Smooth muscle cell (in vitro differentiated cells): ENCODE results near the gene INSIG2. TPM values are rescaled to one million over a fixed set of nuclear protein-coding genes. Genes with fewer than 3 reads are reported as not detected.

Experiments
- DNase-seq: peaks from one replicate; lab custom pipeline; 2025; ENCODE audit not compliant: unreplicated experiment; lab: John Stamatoyannopoulos, UW
- H2AFZ ChIP-seq: fragments of 200-600 bp; sonication (generic); 2 replicates; pipeline ENCODE4 v1.6.0; 2016; ENCODE audit warnings: antibody characterized with exemption, low read depth, mild to moderate bottlenecking
- H3F3A ChIP-seq: fragments of 200-600 bp; sonication (generic); 2 replicates; pipeline ENCODE4 v1.6.0; 2017; ENCODE audit warnings: antibody characterized with exemption, low read depth
- H3K27ac ChIP-seq: fragments of 200-600 bp; sonication (generic); 2 replicates; pipeline ENCODE4 v1.5.1; 2016; ENCODE audit warnings: low read depth, mild to moderate bottlenecking
- H3K27me3 ChIP-seq: fragments of 200-600 bp; sonication (generic); 2 replicates; pipeline ENCODE4 v1.6.1; 2016; ENCODE audit warnings: low read depth, mild to moderate bottlenecking
- H3K36me3 ChIP-seq: fragments of 200-600 bp; sonication (generic); 2 replicates; pipeline ENCODE4 v1.5.1; 2016; ENCODE audit warnings: low read depth
- H3K4me1 ChIP-seq: fragments of 200-600 bp; sonication (generic); 2 replicates; pipeline ENCODE4 v1.5.1; 2016; ENCODE audit warnings: low read depth
- H3K4me2 ChIP-seq: fragments of 200-600 bp; sonication (generic); 2 replicates; pipeline ENCODE4 v1.6.0; 2016; ENCODE audit warnings: mild to moderate bottlenecking
- H3K4me3 ChIP-seq: fragments of 200-600 bp; sonication (generic); 2 replicates; pipeline ENCODE4 v1.5.1; 2016; ENCODE audit warnings: mild to moderate bottlenecking
- H3K79me2 ChIP-seq: fragments of 200-600 bp; sonication (generic); 2 replicates; pipeline ENCODE4 v1.6.0; 2016; ENCODE audit warnings: low read depth, mild to moderate bottlenecking
- H3K9ac ChIP-seq: fragments of 200-600 bp; sonication (generic); 2 replicates; pipeline ENCODE4 v1.6.0; 2016; ENCODE audit warnings: low read depth
- H3K9me3 ChIP-seq: fragments of 200-600 bp; sonication (generic); replicated peaks from 2 replicates; pipeline ENCODE4 v1.5.1; 2016; ENCODE audit warnings: low read depth
- H4K20me1 ChIP-seq: fragments of 200-600 bp; sonication (generic); 2 replicates; pipeline ENCODE4 v1.6.0; 2016; ENCODE audit warnings: low read depth
- WGBS: methylation state at CpG from one replicate; pipeline ENCODE4 v1.1.7; 2016; ENCODE audit warnings: low lambda C conversion rate; 5-methylcytosine and 5-hydroxymethylcytosine counted together
- polyA plus RNA-seq: library from polyadenylated mRNA; unstranded; fragments of >200 nt; fragmentation: Nextera tagmentation; extraction: Ambion mirVana; gene quantifications from 2 replicates; pipeline ENCODE4 v1.2.1, GENCODE V29; 2016
- total RNA-seq: library from RNA; depleted of rRNA; stranded (reverse); fragments of >200 nt; gene quantifications from 2 replicates; pipeline ENCODE4 v1.2.3, GENCODE V29; 2014
- TF ChIP-seq, protein P1 (sequence below): fragments of 200-600 bp; sonication (generic); IDR thresholded peaks from 2 replicates; pipeline ENCODE4 v1.5.1; 2017; ENCODE audit warnings: borderline replicate concordance, mild to moderate bottlenecking, antibody characterized with exemption; ENCODE audit not compliant: insufficient read depth, poor library complexity, severe bottlenecking

Gene INSIG2
- total and polyA plus RNA-seq, 2 experiments from 2014 or later: 51.6 to 85.6 TPM

DNA sequence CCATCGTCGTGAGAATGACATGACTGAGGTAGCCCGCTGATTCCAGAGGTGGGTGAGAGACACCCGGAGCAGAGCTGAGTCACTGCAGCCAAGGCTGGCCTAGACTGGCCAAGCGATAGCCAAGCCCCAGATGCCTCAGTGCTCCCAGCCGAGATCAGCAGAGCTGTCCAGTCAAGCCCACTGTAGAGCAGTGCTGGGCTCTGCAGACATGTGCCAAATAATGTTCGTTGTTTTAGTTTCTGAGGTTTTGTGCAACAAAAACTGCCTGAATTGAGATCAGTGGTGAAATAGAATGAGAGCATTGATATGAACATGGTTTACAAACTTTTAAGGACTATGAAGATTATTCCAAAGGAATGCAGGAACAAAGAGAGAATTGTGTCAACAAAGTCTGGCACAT, 42.1 kb downstream of the INSIG2 start:
- Histone ChIP-seq H3K9ac (no peak overlapping the region), H3F3A (no peaks in the 10 kb centered on the region), H3K4me3 (no peak overlapping the region), H3K27me3 (no peaks in the 10 kb centered on the region), H4K20me1 (no peaks in the 10 kb centered on the region), H2AFZ (no peak overlapping the region), H3K36me3 (no peaks in the 10 kb centered on the region), H3K9me3 (no peaks in the 10 kb centered on the region), H3K4me2 (no peak overlapping the region), H3K4me1 (no peaks in the 10 kb centered on the region), H3K79me2 (no peaks in the 10 kb centered on the region), H3K27ac (no peak overlapping the region)
- no peak for DNase-seq
- TF ChIP-seq, protein P1, sequence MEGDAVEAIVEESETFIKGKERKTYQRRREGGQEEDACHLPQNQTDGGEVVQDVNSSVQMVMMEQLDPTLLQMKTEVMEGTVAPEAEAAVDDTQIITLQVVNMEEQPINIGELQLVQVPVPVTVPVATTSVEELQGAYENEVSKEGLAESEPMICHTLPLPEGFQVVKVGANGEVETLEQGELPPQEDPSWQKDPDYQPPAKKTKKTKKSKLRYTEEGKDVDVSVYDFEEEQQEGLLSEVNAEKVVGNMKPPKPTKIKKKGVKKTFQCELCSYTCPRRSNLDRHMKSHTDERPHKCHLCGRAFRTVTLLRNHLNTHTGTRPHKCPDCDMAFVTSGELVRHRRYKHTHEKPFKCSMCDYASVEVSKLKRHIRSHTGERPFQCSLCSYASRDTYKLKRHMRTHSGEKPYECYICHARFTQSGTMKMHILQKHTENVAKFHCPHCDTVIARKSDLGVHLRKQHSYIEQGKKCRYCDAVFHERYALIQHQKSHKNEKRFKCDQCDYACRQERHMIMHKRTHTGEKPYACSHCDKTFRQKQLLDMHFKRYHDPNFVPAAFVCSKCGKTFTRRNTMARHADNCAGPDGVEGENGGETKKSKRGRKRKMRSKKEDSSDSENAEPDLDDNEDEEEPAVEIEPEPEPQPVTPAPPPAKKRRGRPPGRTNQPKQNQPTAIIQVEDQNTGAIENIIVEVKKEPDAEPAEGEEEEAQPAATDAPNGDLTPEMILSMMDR: no peak
- WGBS: 88% methylated on average over 7 of the region's 7 CpGs

DNA sequence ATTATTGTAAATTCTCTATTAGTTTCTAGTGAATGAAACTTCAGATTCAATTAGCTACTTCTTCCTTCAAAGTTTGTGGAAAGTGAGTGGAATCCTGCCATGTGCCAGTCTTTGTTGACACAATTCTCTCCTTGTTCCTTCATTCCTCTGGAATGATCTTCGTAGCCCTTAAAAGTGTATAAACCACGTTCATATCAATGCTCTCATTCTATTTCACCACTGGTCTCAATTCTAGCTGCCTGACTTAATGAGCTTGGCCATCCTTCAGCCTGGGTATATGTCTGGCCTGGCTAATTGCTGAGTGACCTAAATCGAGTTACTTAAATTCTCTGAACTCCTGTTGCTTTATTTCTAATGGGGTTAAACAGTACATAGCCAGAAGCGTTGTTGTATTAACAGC, 43.5 kb downstream of the INSIG2 start:
- TF ChIP-seq, protein P1: no peak
- H3K4me2 ChIP-seq: no peak overlapping the region
- H3K9me3 ChIP-seq: no peaks in the 10 kb centered on the region
- H3K36me3 ChIP-seq: no peaks in the 10 kb centered on the region
- no peaks in the 10 kb centered on the region for H3F3A ChIP-seq
- no peaks in the 10 kb centered on the region for H3K27me3 ChIP-seq
- no peak overlapping the region for H3K4me3 ChIP-seq
- no peak overlapping the region for H2AFZ ChIP-seq
- H3K9ac ChIP-seq: no peak overlapping the region
- DNase-seq: no peak
- no peaks in the 10 kb centered on the region for H3K4me1 ChIP-seq
- H3K79me2 ChIP-seq: no peaks in the 10 kb centered on the region
- no peaks in the 10 kb centered on the region for H4K20me1 ChIP-seq
- H3K27ac ChIP-seq: no peak overlapping the region
- 87% methylated on average over 4 of the region's 4 CpGs for WGBS

DNA sequence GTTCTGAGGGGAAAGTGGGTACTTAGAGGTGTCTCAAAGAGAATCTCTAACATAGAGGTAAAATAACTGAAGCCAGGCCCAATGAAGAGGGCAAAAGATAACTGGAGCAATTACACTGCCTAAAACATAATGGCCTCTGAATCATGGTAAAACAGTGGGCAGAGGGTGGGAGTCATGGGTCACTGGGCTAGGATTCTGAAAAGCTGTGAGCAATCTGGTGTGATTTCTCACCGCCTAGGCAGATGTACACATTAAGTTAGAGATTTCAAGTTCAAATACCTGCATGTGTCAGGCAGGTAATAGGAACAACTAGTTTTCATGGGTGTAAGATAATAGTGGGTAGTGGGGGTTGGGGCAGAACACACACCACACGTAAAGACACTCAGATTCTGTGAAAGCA, 45.6 kb downstream of the INSIG2 start:
- Histone ChIP-seq H3K4me3 (no peak overlapping the region), H4K20me1 (no peaks in the 10 kb centered on the region), H3K4me2 (no peak overlapping the region), H2AFZ (no peak overlapping the region), H3K27ac (no peak overlapping the region), H3K9me3 (no peaks in the 10 kb centered on the region), H3K9ac (no peak overlapping the region), H3F3A (no peaks in the 10 kb centered on the region), H3K36me3 (no peaks in the 10 kb centered on the region), H3K27me3 (no peaks in the 10 kb centered on the region), H3K4me1 (no peaks in the 10 kb centered on the region), H3K79me2 (no peaks in the 10 kb centered on the region)
- 90% methylated on average over 2 of the region's 2 CpGs for WGBS
- no peak for DNase-seq
- TF ChIP-seq, protein P1: no peak

DNA sequence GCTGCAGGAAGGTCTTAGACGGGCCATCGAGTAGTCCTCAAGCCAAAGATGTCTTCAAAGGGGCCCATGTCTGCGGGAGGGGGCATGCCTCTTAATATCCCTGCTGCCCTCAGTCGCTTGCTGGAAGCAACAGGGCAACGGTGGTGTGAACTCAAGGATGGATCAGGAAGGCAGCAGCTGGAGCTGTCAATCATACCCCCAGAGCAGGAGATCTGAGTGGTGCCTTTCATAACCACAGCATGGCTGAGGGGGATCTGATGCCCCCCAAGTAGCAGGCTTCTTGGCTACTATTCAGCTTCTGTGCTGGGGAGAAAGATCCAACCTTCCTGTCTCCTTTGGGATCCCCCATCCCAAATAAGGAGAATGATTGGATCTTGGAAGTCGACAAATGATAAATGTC, 46.4 kb downstream of the INSIG2 start:
- no peak overlapping the region for H2AFZ ChIP-seq

More for the DNA sequence above, 46.4 kb downstream of the INSIG2 start:
- Histone ChIP-seq H3K36me3 (no peaks in the 10 kb centered on the region), H3K4me1 (no peaks in the 10 kb centered on the region), H3K9me3 (no peaks in the 10 kb centered on the region), H3K9ac (no peak overlapping the region), H3K27me3 (no peaks in the 10 kb centered on the region), H3K27ac (no peak overlapping the region), H3K4me3 (no peak overlapping the region), H3K79me2 (no peaks in the 10 kb centered on the region), H3K4me2 (no peak overlapping the region), H4K20me1 (no peaks in the 10 kb centered on the region), H3F3A (no peaks in the 10 kb centered on the region)
- no peak for DNase-seq
- TF ChIP-seq, protein P1: no peak
- WGBS: 95% methylated on average over 6 of the region's 6 CpGs
